CD4-positive, alpha-beta T cell treated with Interleukin-6 at 100 ng/mL for 8 hours (primary cell): Measurements from ENCODE around the gene TWSG1.
"Not testable (repeated sequence)": the region's sequence is repeated elsewhere in the genome, so short reads cannot be mapped to it uniquely, and the experiment has no call there.

Source experiments
- DNase-seq: peaks from one replicate; pipeline ENCODE4 v3.0.0-alpha.2; 2020; ENCODE audit warnings: mixed read lengths, low spot score

TWSG1 gene

GRCh38 chr18:9392726-9393125 is 58.2 kb downstream of the TWSG1 start:
- no peak for DNase-seq

- DNase-seq, result no peak
Observed at GRCh38 chr18:9394046-9394445, 59.5 kb downstream of the TWSG1 start.

DNA sequence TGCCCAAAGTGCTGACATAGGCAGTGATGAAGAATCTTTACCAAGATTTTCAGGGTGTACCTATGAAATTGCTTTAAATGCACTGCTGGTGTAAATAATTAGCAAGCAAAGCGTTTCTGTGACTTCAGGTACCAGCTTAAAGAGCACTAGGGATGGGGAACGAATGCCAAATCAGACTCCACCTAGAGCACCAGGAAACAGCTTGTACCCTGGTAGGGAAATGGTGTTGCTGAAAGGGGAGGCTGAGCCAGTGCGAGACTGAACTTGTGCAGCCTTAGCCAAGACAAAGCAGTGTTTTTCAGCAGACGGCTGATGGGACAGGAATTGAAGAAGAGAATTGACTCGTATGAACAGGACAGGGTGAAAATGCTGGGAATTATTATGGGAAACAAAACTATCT is 65.6 kb downstream of the TWSG1 start:
- no peak for DNase-seq

GRCh38 chr18:9401176-9401575 is 66.6 kb downstream of the TWSG1 start:
- no peak for DNase-seq

- not testable (repeated sequence) for DNase-seq
Observed at GRCh38 chr18:9402358-9403007, 67.9 kb downstream of the TWSG1 start.

- DNase-seq, result no peak
Observed at GRCh38 chr18:9403795-9404564, 69.4 kb downstream of the TWSG1 start.

GRCh38 chr18:9404565-9405060 is 70.0 kb downstream of the TWSG1 start:
- peak; percentile 25 for DNase-seq

- DNase-seq, result no peak
Observed at GRCh38 chr18:9405130-9405529, 70.6 kb downstream of the TWSG1 start.

DNA sequence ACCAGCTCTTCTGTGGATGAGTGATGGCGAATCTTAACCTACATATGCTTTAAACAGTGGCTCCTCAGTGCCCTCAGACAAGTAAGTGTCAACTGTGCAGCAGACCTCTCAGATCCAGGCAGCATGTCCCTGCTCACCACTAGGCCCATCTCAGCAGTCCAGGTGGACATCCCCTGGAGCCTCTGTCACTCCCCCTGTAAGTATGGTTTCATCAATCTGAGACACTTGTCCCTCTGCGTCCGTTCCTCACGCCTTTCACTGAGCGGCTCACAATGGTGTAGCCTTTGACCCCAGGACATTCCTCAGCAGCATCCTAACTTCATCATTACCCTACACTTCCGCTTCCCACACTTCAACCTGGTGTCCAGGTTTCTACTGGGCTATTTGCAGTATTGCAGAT is 71.4 kb downstream of the TWSG1 start:
- DNase-seq, result no peak

GRCh38 chr18:9410515-9410914 is 75.9 kb downstream of the TWSG1 start:
- no peak for DNase-seq

GRCh38 chr18:9413576-9413975 is 79.0 kb downstream of the TWSG1 start:
- DNase-seq, result no peak

DNA sequence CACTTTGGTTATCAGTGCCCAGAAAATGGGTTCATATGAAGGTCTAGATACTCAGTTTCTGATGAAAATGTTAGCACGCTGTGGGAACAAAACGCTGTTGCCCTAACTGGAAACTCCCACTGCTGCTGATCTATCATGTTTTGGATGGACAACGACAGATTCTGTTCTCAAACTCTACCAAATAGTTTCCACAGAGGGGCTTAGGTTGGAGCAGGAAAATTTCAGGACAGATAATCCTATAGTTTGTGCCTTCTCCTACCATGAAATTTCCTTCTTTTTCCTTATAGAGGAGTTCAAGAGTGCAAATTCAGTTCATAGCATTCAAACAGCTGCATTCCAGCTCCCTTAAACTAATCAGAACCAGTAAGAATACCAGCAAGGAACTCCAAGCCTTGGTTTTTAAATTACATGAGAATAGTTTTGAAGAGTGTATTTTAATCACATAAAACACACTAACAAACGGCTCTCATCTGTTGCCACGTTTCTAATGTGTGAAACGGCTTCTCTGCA is 82.0 kb downstream of the TWSG1 start:
- no peak for DNase-seq

DNA sequence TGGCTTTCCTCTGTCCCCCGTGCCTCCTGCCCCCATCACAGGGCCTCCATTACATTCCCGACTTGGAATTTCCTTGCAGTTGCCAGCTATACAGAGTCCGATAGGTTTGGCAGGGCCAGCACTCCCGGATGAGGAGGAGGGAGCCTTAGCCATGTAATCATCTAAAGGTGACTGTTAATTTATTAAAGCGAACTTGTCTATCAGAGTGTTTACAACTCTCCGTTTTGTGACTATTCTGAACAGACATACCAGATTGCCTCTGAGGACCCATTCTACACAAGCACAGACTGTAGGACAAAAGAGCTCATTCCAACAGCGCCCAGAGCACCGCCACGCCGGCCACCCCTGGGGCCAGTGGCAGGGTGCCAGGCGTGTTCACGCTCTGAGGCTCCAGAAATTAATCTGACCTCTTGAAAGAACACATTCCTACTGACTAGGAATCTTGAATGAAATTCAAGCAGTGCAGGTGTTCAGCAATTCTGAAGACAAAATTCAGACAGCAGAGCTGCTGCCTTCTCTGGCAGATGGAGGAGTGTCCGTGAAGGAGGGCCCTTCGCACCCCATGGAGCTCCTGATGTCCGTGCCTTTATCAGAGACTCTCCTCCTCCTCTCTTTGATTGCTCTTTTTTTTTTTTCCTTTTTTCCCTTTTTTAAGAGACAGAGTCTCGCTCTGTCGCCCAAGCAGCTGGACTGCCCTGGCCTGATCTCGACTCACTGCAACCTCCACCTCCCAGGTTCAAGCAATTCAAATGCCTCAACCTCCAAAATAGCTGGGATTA is 82.7 kb downstream of the TWSG1 start:
- DNase-seq, result no peak

DNA sequence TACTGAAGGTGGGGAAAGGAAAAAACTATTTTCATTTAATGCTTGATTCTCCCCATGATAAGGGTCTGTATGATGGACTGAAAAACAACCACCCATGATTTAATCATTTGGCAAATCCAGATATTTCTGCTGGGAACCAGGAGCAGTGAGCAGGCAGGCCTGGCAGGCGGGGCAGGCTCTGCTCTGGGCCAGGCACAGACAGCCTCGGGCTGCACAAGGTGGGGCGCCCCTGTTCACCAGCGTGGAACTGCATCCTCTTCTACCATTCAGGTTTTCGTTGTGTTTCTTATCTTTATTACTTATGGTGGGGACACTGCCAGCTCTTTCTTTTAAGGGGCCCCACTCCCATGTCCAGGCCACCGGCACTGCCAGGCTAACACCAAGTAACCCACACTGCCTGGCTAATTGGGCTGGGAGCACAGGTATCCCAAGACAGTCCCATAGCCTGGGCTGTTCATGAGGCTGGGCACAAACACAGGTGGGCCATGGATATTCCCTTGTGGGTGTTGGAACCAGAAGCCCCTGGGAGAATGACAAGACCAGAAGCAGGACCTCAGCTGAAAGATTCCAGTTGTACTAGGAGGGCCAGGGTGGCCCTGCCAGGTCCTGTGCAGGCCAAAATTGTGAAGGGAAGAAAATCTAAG is 83.6 kb downstream of the TWSG1 start:
- DNase-seq, result no peak

- DNase-seq, result no peak
Observed at GRCh38 chr18:9419956-9420631, 85.5 kb downstream of the TWSG1 start.

DNA sequence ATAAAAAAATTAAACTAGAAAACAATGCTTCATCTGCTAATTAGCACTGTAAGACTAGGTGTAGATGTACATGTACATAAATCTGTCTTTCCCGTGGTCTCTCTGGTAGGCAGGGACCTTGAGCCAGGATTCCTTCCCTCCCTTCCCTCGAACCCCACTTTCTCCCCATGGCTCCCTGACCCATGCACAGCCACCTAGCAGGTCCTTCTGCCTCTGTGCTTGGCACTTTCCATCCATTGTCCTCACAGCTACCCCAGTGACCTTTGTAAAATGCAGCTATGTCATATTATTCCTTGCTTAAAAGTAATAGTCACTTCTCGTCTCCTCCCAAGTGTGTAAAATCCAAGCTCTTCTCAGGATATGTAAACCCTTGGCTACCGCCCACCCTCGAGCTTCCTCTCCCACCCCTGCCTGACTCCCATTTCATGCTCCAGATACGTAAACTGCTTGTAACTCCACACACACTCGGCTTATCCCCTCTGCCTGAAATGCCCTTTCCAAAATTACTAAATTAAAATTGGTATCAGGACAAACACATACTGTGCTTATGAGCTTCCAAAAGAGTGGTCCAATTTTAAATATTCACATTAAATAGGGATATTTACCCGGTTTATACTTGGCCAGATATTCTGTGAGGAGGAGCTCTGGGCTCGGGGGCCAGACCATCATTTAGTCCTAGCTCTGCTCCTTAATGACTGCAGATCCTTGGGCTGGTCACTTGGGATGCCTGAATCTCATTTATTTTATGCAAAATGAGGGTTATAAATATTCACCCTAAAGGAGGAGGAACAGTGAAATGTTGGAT is 86.7 kb downstream of the TWSG1 start:
- no peak for DNase-seq

GRCh38 chr18:9421901-9422327 is 87.3 kb downstream of the TWSG1 start:
- DNase-seq, result no peak

DNA sequence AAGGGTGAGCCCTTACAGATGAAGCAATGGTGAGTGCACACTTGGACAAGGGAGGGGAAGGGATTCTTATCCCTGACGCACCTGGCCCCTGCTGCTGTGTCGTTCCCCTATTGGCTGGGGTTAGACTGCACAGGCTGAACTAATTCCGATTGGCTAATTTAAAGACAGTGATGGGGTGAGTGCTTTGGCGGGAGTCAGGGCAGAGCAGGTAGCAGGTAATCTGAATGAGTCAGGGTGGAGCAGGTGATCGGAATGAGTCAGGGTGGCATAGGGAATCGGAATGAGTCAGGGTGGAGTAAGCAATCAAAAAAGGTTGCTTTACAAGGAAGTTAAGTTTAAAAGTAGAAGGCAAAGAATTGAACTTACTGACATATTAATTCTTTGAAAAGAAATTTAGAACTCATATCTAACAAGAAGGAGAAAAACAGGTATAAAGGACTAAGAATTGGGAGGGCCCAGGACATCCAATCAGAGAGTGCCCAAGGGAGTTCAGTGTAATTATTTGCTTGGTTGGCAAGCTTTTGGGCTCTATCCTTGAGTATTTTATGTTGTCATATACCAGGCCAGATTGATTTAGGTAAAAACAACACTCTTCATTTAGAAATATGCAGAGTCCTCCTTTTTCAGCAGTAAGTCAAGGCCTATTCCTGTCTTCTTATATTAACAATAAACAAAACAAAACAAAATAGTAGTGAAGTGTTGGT is 88.4 kb downstream of the TWSG1 start:
- DNase-seq, result no peak

- DNase-seq, result not testable (repeated sequence)
Observed at GRCh38 chr18:9423648-9424047, 89.1 kb downstream of the TWSG1 start.

DNA sequence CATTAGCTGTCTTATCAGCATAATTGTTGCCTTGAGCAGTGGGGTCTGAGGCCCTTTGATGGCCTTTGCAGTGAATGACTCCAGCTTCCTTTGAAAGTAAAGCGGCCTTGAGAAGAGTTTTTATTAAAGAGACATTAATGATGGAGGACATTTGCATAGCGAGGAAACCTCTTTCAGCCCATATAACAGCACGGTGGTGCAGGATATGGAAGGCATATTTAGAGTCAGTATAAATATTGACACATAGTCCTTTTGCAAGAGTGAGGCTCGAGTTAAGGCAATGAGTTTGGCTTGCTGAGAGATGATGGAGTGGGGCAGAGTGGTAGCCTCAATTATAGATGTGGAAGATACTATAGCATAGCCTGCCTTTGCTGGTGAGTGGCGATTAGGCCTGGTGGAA is 89.7 kb downstream of the TWSG1 start:
- not testable (repeated sequence) for DNase-seq
